Stimulated activated CD8-positive, alpha-beta memory T cell treated with anti-CD3 and anti-CD28 coated beads, Interleukin-12 subunit alpha, Interleukin-12 subunit beta, amount 100 ng/mL, for 4 hours (primary cell): ENCODE data around the gene MAP3K14.

Source experiments
- DNase-seq: peaks from one replicate; pipeline ENCODE4 v3.0.0-alpha.2; 2020; ENCODE audit warnings: low read depth

MAP3K14 gene

DNA sequence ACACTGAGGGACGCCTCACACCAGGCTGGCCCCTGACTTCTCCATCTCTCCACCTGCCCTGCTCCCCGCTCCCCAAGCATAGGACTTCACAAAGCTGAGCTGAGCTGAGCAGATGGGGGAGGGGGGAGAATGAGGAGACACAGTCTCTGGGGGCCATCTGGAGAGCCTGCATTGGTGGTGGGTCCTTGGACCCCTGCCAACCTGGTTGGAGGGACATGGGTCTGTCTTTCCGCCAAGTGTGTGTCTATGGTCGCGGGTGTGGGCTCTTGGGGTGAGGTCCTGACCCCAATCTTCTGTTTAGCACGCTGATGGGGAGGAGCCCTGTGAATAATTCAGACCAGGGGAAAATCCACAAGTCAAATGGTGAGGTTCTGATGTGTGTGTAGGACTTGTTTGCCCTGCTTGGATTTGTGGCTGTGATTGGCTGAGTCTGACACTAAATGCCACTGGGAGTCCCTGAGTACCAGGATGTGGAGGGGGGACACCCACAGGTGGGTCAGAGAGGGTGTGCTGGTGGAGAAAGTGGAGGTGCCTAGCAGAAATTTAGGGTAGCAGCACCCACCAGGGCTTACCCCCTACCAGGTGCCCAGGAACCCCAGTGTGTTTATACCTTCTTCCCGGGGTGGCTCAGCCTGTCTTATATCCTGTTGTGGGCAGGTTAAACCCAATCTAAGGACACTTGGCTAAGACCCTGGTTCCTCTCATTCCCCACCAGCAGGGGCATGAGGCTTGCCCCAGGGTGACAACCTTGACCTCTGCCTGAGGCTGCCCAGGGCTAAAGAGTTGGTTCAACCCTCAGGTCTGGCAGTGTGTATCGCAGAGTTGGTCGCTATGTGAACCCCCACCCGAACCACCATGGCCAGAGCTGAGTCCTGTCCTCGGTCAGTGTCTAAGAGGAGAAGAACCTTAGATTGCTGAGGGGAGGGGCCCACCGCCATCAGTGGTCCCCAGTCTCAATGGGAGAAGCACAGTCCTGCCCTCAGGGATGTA, 93.0 kb downstream of the MAP3K14 start:
- DNase-seq, result no peak

DNA sequence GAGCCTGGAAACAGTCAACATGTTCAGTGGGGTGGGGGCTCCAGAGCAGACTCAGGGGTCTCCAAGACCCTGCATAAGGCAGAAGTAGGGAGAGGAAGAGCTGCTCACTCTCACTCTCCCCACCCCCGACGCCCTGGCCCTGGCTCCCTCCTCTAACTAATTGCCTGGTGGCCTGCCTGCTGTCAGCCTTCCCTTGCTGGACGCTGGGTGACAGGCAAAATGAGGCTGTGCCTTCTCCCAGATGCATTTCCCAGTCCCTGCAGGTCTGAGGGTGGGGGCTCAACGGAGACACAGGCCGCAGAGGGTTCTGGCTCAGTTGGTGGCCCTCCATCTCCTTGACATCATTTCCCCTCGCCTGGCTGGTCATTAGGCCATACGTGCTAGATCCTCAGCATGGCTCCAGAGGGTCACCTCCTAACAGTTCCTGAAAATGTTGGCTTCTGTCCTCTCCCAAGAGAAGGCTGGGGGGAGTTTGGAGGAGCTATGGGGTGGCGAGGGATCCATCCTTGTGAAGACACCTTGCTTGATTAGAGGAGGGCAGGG, 93.8 kb downstream of the MAP3K14 start:
- no peak for DNase-seq

DNA sequence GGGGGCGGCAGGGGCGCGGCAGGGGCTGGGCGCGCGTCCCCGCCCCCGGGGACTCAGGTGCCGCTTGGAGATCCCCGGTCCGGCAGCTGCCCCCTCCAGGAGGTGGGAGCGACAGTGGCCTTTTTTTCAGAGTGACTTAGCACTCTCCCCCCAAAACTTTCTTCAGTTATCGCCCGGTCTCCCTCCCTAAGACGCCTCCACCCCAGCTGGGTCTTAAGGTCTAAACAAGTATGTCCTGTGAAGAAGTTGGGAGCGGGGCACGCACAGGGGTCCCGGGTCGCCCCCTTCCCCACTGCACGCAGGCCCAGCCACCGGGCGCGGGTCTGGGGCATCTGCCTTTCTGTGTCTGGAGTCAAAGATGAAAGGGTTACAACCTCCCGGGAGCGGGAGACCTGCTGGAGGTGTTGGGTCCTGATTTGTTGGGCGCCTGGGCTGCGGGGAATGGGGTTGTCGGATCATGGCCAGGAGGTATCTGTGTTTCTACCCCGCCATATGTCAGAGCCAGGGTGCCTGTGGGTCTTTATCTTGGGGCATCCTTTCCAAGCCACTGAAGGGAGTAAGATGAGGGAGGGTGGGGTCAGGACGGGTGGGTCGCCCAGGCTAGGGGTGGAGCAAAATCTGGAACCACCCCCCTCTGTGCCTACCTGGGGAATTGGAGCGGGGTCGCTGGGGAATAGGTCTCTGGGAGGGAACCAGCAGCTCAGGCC, 94.4 kb downstream of the MAP3K14 start:
- DNase-seq, result no peak

DNA sequence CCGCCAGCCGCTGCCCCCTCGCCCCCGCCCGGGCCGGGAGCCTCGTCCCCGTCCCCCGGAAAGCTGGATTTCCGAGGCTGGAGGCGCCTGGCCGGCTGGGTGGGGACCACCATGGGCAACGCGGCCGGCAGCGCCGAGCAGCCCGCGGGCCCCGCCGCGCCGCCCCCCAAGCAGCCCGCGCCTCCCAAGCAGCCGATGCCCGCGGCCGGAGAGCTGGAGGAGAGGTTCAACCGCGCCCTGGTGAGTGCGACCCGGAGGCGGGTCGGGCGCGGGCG, 94.9 kb downstream of the MAP3K14 start:
- DNase-seq, result no peak

DNA sequence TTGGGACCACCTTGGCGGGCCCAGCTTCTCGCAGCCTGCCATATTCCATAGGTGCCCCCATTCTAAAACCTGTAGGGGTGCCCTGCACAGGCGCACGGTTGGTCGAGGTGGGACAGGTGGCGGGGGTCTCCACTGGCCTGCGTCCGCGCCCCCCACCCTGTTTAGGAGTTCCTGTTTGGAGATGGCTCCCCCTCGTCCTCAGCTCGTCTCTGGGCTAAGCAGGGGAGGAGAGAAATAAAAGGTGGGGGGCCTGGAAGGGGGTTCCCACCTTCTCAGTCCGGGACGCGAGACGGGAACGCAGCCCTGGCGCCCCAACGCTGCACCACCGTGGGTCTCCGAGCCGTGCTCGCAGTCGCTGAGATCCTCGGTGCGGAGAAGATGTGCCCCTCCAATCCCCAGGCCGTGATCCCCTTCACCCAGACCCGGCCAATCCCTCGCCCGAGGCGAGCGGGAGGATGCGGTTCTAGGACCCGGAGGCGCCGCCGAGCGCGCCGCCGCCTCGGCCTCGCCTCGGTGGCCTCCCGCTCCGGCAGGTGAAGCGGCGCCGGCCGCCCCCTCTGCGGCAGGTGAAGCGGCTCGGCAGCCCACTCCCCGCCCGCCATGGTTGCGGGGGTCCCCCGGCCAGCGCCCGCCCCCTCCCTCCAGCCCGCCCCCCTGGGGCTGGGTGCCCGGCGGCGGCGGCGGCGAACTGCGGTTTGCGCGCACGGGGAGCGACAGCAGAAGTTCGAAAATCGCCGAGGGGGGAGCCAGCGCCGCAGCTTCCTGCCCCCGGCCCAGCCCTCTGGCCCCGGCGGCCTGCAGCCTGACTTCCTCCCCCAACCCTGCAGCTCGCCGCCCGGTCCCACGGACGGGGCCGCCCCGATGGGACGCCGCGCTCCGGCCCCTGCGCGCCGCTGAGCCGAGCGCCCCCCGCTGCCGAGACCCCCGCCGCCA, 95.5 kb downstream of the MAP3K14 start, which contains the start of gene FMNL1:
FMNL1 (plus strand) TSS at position 805 of the 933 bp plus-strand sequence. CDS start 240 bp downstream, outside the sequence.
- no peak for DNase-seq

DNA sequence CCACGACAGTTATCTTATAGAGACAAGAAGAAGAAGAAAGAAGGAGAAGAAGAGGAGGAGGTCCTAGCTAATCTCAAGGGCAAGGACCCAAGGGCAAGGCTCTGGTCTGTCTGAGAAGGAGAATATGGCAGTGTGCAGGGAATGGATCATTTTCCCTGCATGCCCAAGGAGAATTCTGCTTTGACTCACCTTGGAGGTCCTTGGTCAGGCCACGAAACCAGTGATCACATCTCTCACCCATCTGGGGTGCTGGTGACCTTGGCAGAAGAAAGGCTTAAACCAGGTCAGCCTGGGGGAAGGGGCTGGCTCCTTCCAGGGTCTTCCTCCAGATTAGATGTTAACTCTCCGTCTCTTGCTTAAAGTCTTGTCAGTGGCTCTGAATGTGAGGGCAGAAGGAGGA, 96.7 kb downstream of the MAP3K14 start:
- no peak for DNase-seq

DNA sequence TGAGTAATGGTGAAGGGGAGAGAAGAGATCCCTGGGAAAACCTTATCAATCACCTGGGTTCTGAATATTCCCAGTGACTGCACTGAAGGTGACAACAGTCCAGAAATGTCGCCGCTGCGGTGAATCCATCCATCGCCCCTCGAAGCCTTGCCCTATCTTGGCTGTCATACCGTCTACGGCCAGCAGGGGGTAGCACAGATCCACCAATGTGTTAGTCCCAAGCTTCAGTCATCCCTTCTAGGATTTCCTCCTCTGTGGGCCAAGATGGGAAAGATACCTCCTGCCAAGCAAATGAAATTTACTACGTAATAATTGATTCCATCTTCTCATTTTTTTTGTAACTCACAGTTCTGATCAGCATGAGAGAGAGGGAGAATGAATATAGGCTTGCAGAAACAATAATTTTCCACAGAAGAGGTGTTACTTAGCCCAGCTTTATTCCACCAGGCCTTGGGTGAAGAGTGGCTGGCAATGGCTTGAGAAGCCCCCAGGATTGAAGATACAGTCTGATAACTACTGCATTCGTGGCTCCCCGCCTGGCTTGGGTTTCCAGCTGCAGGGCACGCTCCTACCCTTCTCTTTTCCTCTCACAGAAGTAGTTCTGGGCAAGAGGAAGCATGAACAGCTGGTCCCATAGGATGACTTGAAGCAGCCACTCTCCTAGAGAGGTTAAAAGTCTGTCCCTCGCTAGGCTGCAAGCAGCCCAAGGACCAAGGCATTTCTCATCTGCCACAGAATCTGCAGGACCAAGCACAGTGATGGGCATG, 97.7 kb downstream of the MAP3K14 start:
- DNase-seq, result no peak
